CD14-positive monocyte (primary cell): Measurements from ENCODE around the gene RSPH10B2. TPM values are rescaled to one million over a fixed set of nuclear protein-coding genes. Genes with fewer than 3 reads are reported as not detected.
"Not testable (repeated sequence)": the region's sequence is repeated elsewhere in the genome, so short reads cannot be mapped to it uniquely, and the experiment has no call there.

ENCODE experiments used
- DNase-seq, 3 donors: peaks; one replicate each; pipeline ENCODE4 v3.0.0-alpha.2; 2011 to 2022
- H2AFZ ChIP-seq: 2 replicates; pipeline ENCODE4 v1.6.0; 2012; ENCODE audit warnings: mild to moderate bottlenecking, low read depth, low read length, inconsistent platforms; ENCODE audit not compliant: insufficient read depth, poor library complexity, severe bottlenecking
- H3K27ac ChIP-seq, 2 donors: 1 replicate in 1 of 2; 2 replicates in 1 of 2; pipeline ENCODE4 v1.5.1; 2012 to 2013; ENCODE audit warnings: low read length in 2 of 2, control low read depth in 1 of 2, inconsistent platforms in 1 of 2, low read depth in 1 of 2, mild to moderate bottlenecking in 1 of 2
- H3K27me3 ChIP-seq, 2 donors: one replicate each; pipeline versions ENCODE4 v1.6.0 to v1.6.1; 2011 to 2013; ENCODE audit warnings: low read length in 2 of 2; ENCODE audit not compliant: control insufficient read depth in 2 of 2, insufficient read depth in 2 of 2
- H3K36me3 ChIP-seq, 2 donors: replicated peaks in 1 of 2; 1 replicate in 1 of 2; 2 replicates in 1 of 2; pipeline versions ENCODE4 v1.5.1 to v1.6.1; 2012 to 2013; ENCODE audit warnings: low read length in 2 of 2, control low read depth in 1 of 2, inconsistent platforms in 1 of 2, mild to moderate bottlenecking in 1 of 2; ENCODE audit not compliant: insufficient read depth in 2 of 2, control insufficient read depth in 1 of 2
- H3K4me1 ChIP-seq, 2 donors: 1 replicate in 1 of 2; 2 replicates in 1 of 2; pipeline versions ENCODE4 v1.5.1 to v1.6.1; 2012 to 2013; ENCODE audit warnings: low read length in 2 of 2, control low read depth in 1 of 2, inconsistent platforms in 1 of 2, mild to moderate bottlenecking in 1 of 2, moderate library complexity in 1 of 2; ENCODE audit not compliant: insufficient read depth in 2 of 2, control insufficient read depth in 1 of 2
- H3K4me2 ChIP-seq: replicated peaks from 2 replicates; pipeline ENCODE3; 2012; ENCODE audit warnings: low read length, moderate library complexity, mild to moderate bottlenecking; ENCODE audit not compliant: poor library complexity, severe bottlenecking; ENCODE audit errors: extremely low read depth
- H3K4me3 ChIP-seq, 3 experiments: fragments of 200-600 bp in 1 of 3; sonication (generic) in 1 of 3; replicated peaks in 1 of 3; 1 replicate in 2 of 3; 2 replicates in 1 of 3; pipeline ENCODE4 v1.5.1; 2011 to 2013; ENCODE audit warnings: low read length in 3 of 3, mild to moderate bottlenecking in 3 of 3, control low read depth in 2 of 3, low read depth in 2 of 3, inconsistent platforms in 1 of 3, moderate library complexity in 1 of 3
- H3K79me2 ChIP-seq: 2 replicates; pipeline ENCODE4 v1.6.0; 2012; ENCODE audit warnings: mild to moderate bottlenecking, control low read depth, inconsistent platforms, low read length, moderate library complexity; ENCODE audit not compliant: insufficient read depth
- H3K9ac ChIP-seq: 2 replicates; pipeline ENCODE4 v1.6.0; 2017; ENCODE audit warnings: low read length, mild to moderate bottlenecking; ENCODE audit not compliant: insufficient read depth, poor library complexity, severe bottlenecking
- H3K9me3 ChIP-seq, 2 donors: replicated peaks in 1 of 2; 1 replicate in 1 of 2; 2 replicates in 1 of 2; pipeline versions ENCODE4 v1.5.1 to v1.6.1; 2012 to 2013; ENCODE audit warnings: low read length in 2 of 2, control low read depth in 1 of 2; ENCODE audit not compliant: control insufficient read depth in 1 of 2, insufficient read depth in 1 of 2
- H4K20me1 ChIP-seq: 2 replicates; pipeline ENCODE4 v1.6.0; 2012; ENCODE audit warnings: mild to moderate bottlenecking, low read length, control low read depth, moderate library complexity; ENCODE audit not compliant: insufficient read depth
- H3K27ac Mint-ChIP-seq, 7 donors: one replicate each; pipeline ENCODE4 v1.8.0; 2020; ENCODE audit warnings: mild to moderate bottlenecking in 7 of 7, mixed read lengths in 7 of 7, moderate library complexity in 6 of 7, inconsistent platforms in 2 of 7
- H3K27me3 Mint-ChIP-seq, 3 donors: one replicate each; pipeline ENCODE4 v1.8.0; 2021 to 2022; ENCODE audit warnings: low read depth in 3 of 3, mild to moderate bottlenecking in 3 of 3, mixed read lengths in 3 of 3, moderate library complexity in 3 of 3, inconsistent platforms in 1 of 3
- H3K36me3 Mint-ChIP-seq, 2 donors: one replicate each; pipeline ENCODE4 v1.8.0; 2020; ENCODE audit warnings: mixed read lengths in 2 of 2, inconsistent platforms in 1 of 2, mild to moderate bottlenecking in 1 of 2
- H3K4me1 Mint-ChIP-seq: one replicate; pipeline ENCODE4 v1.8.0; 2020; ENCODE audit warnings: mild to moderate bottlenecking, mixed read lengths
- H3K4me3 Mint-ChIP-seq, 2 donors: one replicate each; pipeline ENCODE4 v1.8.0; 2020; ENCODE audit warnings: mild to moderate bottlenecking in 2 of 2, mixed read lengths in 2 of 2, moderate library complexity in 1 of 2
- H3K9me3 Mint-ChIP-seq, 7 donors: one replicate each; pipeline ENCODE4 v1.8.0; 2020 to 2022; ENCODE audit warnings: mixed read lengths in 7 of 7, mild to moderate bottlenecking in 6 of 7, moderate library complexity in 6 of 7, inconsistent platforms in 2 of 7
- CTCF ChIP-seq: fragments of 200-600 bp; IDR thresholded peaks from one replicate; pipeline ENCODE4 v1.8.0; 2022; ENCODE audit warnings: antibody characterized with exemption, mild to moderate bottlenecking
- WGBS: methylation state at CpG from one replicate; pipeline ENCODE4 v1.1.5; 2013; ENCODE audit warnings: missing lambda C conversion rate; ENCODE audit not compliant: insufficient coverage; 5-methylcytosine and 5-hydroxymethylcytosine counted together
- intact Hi-C, 2 donors: fragments of 100-400 bp; cut with micrococcal nuclease; formaldehyde crosslinking; loops; one replicate each; pipeline versions ENCODE4 v1.15.0 to v1.15.1; 2023
- polyA plus RNA-seq, 3 donors: library from polyadenylated mRNA; depleted of rRNA in 1 of 3; unstranded in 2 of 3; stranded (reverse) in 1 of 3; fragments of 300-500 nt in 2 of 3; fragments of >200 nt in 1 of 3; fragmentation: Illumina TruSeq in 2 of 3; gene quantifications; 1 replicate in 2 of 3; 2 replicates in 1 of 3; pipeline ENCODE4 v1.2.3, GENCODE V29; 2012 to 2021

RSPH10B2 gene
- polyA plus RNA-seq, 3 donors = 0.03 TPM; not detected in 2

GRCh38 chr7:6729492-6730342, 24.2 kb upstream of the RSPH10B2 start:
- peaks cover 9 to 19% of the 10 kb centered on the region in 2 donors for H3K36me3 ChIP-seq
- peaks cover 27% of the 10 kb centered on the region for H3K79me2 ChIP-seq
- under 1% methylated on average over 66 of the region's 66 CpGs for WGBS
- Mint-ChIP-seq H3K27ac (peak overlapping the region; percentile 85 to 91 (median 88)), H3K4me3 (peak overlapping the region; percentile 89 to 97), H3K4me1 (peaks cover 31% of the 10 kb centered on the region), H3K36me3 (peaks cover 23 to 34% of the 10 kb centered on the region in 2 donors), H3K27me3 (peaks cover 3 to 10% (median 10%) of the 10 kb centered on the region in 3 donors), H3K9me3 (peaks cover 0 to 10% (median 2%) of the 10 kb centered on the region in 7 donors)
- no peaks in the 10 kb centered on the region for H4K20me1 ChIP-seq
- peak overlapping the region; percentile 72 to 90 (median 84) for H3K4me3 ChIP-seq
- H2AFZ ChIP-seq = peak overlapping the region; percentile 97
- peaks cover 27 to 28% of the 10 kb centered on the region in 2 donors for H3K4me1 ChIP-seq
- H3K27me3 ChIP-seq = no peaks in the 10 kb centered on the region
- DNase-seq = peak; percentile 91 to 94 (median 92)
- H3K9me3 ChIP-seq = no peaks in the 10 kb centered on the region
- H3K4me2 ChIP-seq = peak overlapping the region; percentile 80
- H3K9ac ChIP-seq = peak overlapping the region; percentile 89
- intact Hi-C loops = loop anchor here in 1 of 2 donors (5.0 kb wide), 1 partner anchor 137 kb away; the partner anchor contains the start of gene INTS15
- peak overlapping the region; percentile 55 to 81 for H3K27ac ChIP-seq
- TF ChIP-seq CTCF = no peak

- peaks cover 21 to 23% of the 10 kb centered on the region in 2 donors for H3K4me1 ChIP-seq
- peak overlapping the region; percentile 72 to 90 (median 84) for H3K4me3 ChIP-seq
- peaks cover 27% of the 10 kb centered on the region for H3K79me2 ChIP-seq
- peaks cover 25% of the 10 kb centered on the region for H3K4me1 Mint-ChIP-seq
- peaks cover 3 to 10% (median 8%) of the 10 kb centered on the region in 3 donors for H3K27me3 Mint-ChIP-seq
- H3K4me2 ChIP-seq = peak overlapping the region; percentile 80
- H3K9me3 Mint-ChIP-seq = peaks cover 0 to 10% (median 2%) of the 10 kb centered on the region in 7 donors
- H3K36me3 ChIP-seq = peaks cover 13 to 24% of the 10 kb centered on the region in 2 donors
- peak overlapping the region; percentile 89 to 97 for H3K4me3 Mint-ChIP-seq
- peak overlapping the region; percentile 97 for H2AFZ ChIP-seq
- no peaks in the 10 kb centered on the region for H4K20me1 ChIP-seq
- DNase-seq = no peak
- peak overlapping the region; percentile 89 for H3K9ac ChIP-seq
- H3K27ac ChIP-seq = peak overlapping the region; percentile 53 to 81
- no peaks in the 10 kb centered on the region for H3K9me3 ChIP-seq
- TF ChIP-seq CTCF = no peak
- 0% methylated on average over 5 of the region's 18 CpGs for WGBS
- peaks cover 29 to 40% of the 10 kb centered on the region in 2 donors for H3K36me3 Mint-ChIP-seq
- no peaks in the 10 kb centered on the region for H3K27me3 ChIP-seq
- intact Hi-C loops = no loop called here
- peak overlapping the region in 6 of 7 donors; percentile 18 to 88 (median 82) for H3K27ac Mint-ChIP-seq
Observed at GRCh38 chr7:6730343-6730633, 23.6 kb upstream of the RSPH10B2 start.

GRCh38 chr7:6738415-6738814, 15.5 kb upstream of the RSPH10B2 start:
- H3K4me2 ChIP-seq, intact Hi-C loops, H3K9me3 ChIP-seq, H4K20me1 ChIP-seq, H3K9me3 Mint-ChIP-seq, H3K4me3 ChIP-seq, H3K9ac ChIP-seq, H3K27ac Mint-ChIP-seq, DNase-seq, H3K79me2 ChIP-seq, H3K4me1 Mint-ChIP-seq, H3K27me3 ChIP-seq, H3K4me3 Mint-ChIP-seq, H2AFZ ChIP-seq, H3K4me1 ChIP-seq, H3K27ac ChIP-seq, H3K27me3 Mint-ChIP-seq: not testable (repeated sequence)
- peaks cover 36 to 61% of the 10 kb centered on the region in 2 donors for H3K36me3 ChIP-seq
- peaks cover 55 to 73% of the 10 kb centered on the region in 2 donors for H3K36me3 Mint-ChIP-seq
- no CpG with 5 or more reads among the region's 11 CpGs for WGBS
